HepG2 (cell line): ENCODE measurements around the gene DDX10. TPM values are rescaled to one million over a fixed set of nuclear protein-coding genes. Genes with fewer than 3 reads are reported as not detected.

Experiments used
- ATAC-seq: fragments of 200-7000 bp; cut with Tn5 transposase; 3 replicates; pipeline ENCODE4 v1.9.1; 2020; ENCODE audit warnings: mild to moderate bottlenecking, moderate library complexity
- BruUV-seq: library from RNA; stranded (reverse); fragments of 400-500 nt; replicated peaks from 2 replicates; lab custom pipeline; 2021; lab: Mats Ljungman, UMichigan
- CTCF ChIA-PET: fragments of 300-600 bp; formaldehyde crosslinking; extraction: SDS; loops from one replicate; lab custom pipeline; 2021; ENCODE audit warnings: low total read pairs, inconsistent platforms, low intra/inter-chr PET ratio; lab: Yijun Ruan, JAX
- POLR2A ChIA-PET: fragments of 350-600 bp; sonication (Branson Sonifier 250); formaldehyde crosslinking; loops from one replicate; lab custom pipeline; 2020; ENCODE audit warnings: antibody characterized with exemption, inconsistent platforms; lab: Yijun Ruan, JAX
- DNase-seq: peaks from one replicate; pipeline ENCODE4 v3.0.0-alpha.2; 2015; ENCODE audit warnings: low spot score
- FAIRE-seq: peaks from 3 replicates; lab custom pipeline; 2011; peaks lifted over from hg19 to GRCh38; lab: Jason Lieb, UNC
- H2AFZ ChIP-seq: one replicate; pipeline ENCODE4 v1.6.1; 2011; ENCODE audit warnings: low read length, inconsistent platforms
- H3K27ac ChIP-seq: fragments of 300-600 bp; 3 replicates; pipeline ENCODE4 v1.8.0; 2011; ENCODE audit warnings: mixed run types, mild to moderate bottlenecking, mixed read lengths, low read length, inconsistent platforms; ENCODE audit not compliant: insufficient read depth; ENCODE audit errors: extremely low read length
- H3K27me3 ChIP-seq, 2 experiments: fragments of 200-600 bp in 1 of 2; 2 replicates in 1 of 2; 3 replicates in 1 of 2; pipeline versions ENCODE4 v1.6.0 to v1.8.0; 2011; ENCODE audit warnings: low read length in 2 of 2, mild to moderate bottlenecking in 2 of 2, moderate library complexity in 2 of 2, inconsistent platforms in 1 of 2; ENCODE audit not compliant: insufficient read depth in 2 of 2, control insufficient read depth in 1 of 2
- H3K36me3 ChIP-seq, 2 experiments: fragments of 200-600 bp in 1 of 2; replicated peaks in 1 of 2; 2 replicates in 1 of 2; 3 replicates in 1 of 2; pipeline versions ENCODE4 v1.5.1 to v1.8.0; 2011; ENCODE audit warnings: low read length in 2 of 2, inconsistent platforms in 1 of 2; ENCODE audit not compliant: insufficient read depth in 2 of 2, control insufficient read depth in 1 of 2
- H3K4me1 ChIP-seq: 2 replicates; pipeline ENCODE4 v1.5.1; 2012; ENCODE audit warnings: low read length, inconsistent platforms; ENCODE audit not compliant: insufficient read depth
- H3K4me2 ChIP-seq: 2 replicates; pipeline ENCODE4 v1.6.0; 2011; ENCODE audit warnings: low read depth, low read length, inconsistent platforms
- H3K4me3 ChIP-seq, 3 experiments: fragments of 200-600 bp in 1 of 3; sonication (generic), shearing (Covaris generic) in 1 of 3; replicated peaks in 1 of 3; 2 replicates each; pipeline ENCODE4 v1.5.1; 2011 to 2016; ENCODE audit warnings: low read length in 3 of 3, inconsistent platforms in 2 of 3, low read depth in 2 of 3, mild to moderate bottlenecking in 2 of 3, control low read depth in 1 of 3, mixed read lengths in 1 of 3; ENCODE audit not compliant: insufficient read depth in 1 of 3
- H3K79me2 ChIP-seq: one replicate; pipeline ENCODE4 v1.6.1; 2011; ENCODE audit warnings: low read length, inconsistent platforms; ENCODE audit not compliant: insufficient read depth
- H3K9ac ChIP-seq: 2 replicates; pipeline ENCODE4 v1.6.0; 2011; ENCODE audit warnings: mild to moderate bottlenecking, low read depth, low read length, inconsistent platforms; ENCODE audit not compliant: insufficient read depth
- H3K9me3 ChIP-seq: 2 replicates; pipeline ENCODE4 v1.5.1; 2012; ENCODE audit warnings: mild to moderate bottlenecking, low read length
- H4K20me1 ChIP-seq: 2 replicates; pipeline ENCODE4 v1.6.0; 2011; ENCODE audit warnings: inconsistent platforms, mild to moderate bottlenecking, low read length, moderate library complexity; ENCODE audit not compliant: insufficient read depth
- ATRX ChIP-seq: sonication (generic); formaldehyde crosslinking; IDR thresholded peaks from 2 replicates; pipeline ENCODE4 v1.4.0; 2020; ENCODE audit warnings: missing genetic modification reagents, borderline replicate concordance
- JUN ChIP-seq: sonication (generic); formaldehyde crosslinking; IDR thresholded peaks from 2 replicates; pipeline ENCODE4 v1.4.0; 2020; ENCODE audit warnings: mild to moderate bottlenecking, missing genetic modification reagents
- STAT6 ChIP-seq: sonication (generic); formaldehyde crosslinking; IDR thresholded peaks from 2 replicates; pipeline ENCODE4 v1.4.0; 2020; ENCODE audit warnings: missing genetic modification reagents, mild to moderate bottlenecking, borderline replicate concordance
- TOPORS ChIP-seq: sonication (generic); formaldehyde crosslinking; IDR thresholded peaks from 2 replicates; pipeline ENCODE4 v1.8.0; 2023; ENCODE audit warnings: mild to moderate bottlenecking, missing genetic modification reagents
- ZFP1 ChIP-seq: IDR thresholded peaks from 2 replicates; pipeline ENCODE4 v1.6.1; 2016
- WGBS: methylation state at CpG from one replicate; pipeline ENCODE4 v1.1.6; 2017; ENCODE audit warnings: low lambda C conversion rate; 5-methylcytosine and 5-hydroxymethylcytosine counted together
- in situ Hi-C: cut with HindIII; loops from 2 replicates; pipeline ENCODE4 v1.10.0; 2017; ENCODE audit warnings: low pct_unique_long_range_greater_than_20kb; ENCODE audit not compliant: extremely low pct_ligation_motif_present
- intact Hi-C: fragments of 100-400 bp; cut with micrococcal nuclease; formaldehyde crosslinking; loops from one replicate; pipeline ENCODE4 v1.10.0; 2022; ENCODE audit not compliant: unreplicated experiment
- polyA plus RNA-seq, 8 experiments: library from polyadenylated mRNA; depleted of rRNA in 3 of 8; stranded (reverse) in 7 of 8; unstranded in 1 of 8; fragments of >200 nt; fragmentation: Illumina TruSeq in 4 of 8; extraction: Trizol in 4 of 8; gene quantifications; 2 replicates each; pipeline versions ENCODE4 v1.2.1 to v1.2.3, GENCODE V29; 2011 to 2016; ENCODE audit warnings: low read depth in 4 of 8, missing spikeins in 1 of 8, mixed read lengths in 1 of 8; ENCODE audit not compliant: insufficient read depth in 1 of 8
- total RNA-seq, 5 experiments: library from RNA; depleted of rRNA; stranded (reverse); fragments of >200 nt; fragmentation: Illumina TruSeq; extraction: Trizol; gene quantifications; 2 replicates each; pipeline ENCODE4 v1.2.3, GENCODE V29; 2016; ENCODE audit warnings: low read depth in 1 of 5
- TF ChIP-seq, protein P1 (sequence below): sonication (generic); formaldehyde crosslinking; IDR thresholded peaks from 2 replicates; pipeline ENCODE4 v1.4.0; 2020; ENCODE audit warnings: missing genetic modification reagents
- TF ChIP-seq, protein P2 (sequence below): sonication (generic); formaldehyde crosslinking; IDR thresholded peaks from 2 replicates; pipeline ENCODE4 v1.5.1; 2020; ENCODE audit warnings: mild to moderate bottlenecking, missing genetic modification reagents, moderate library complexity

Gene DDX10
- total and polyA plus RNA-seq, 2 of the 13 experiments (the other 11 are each of a cell fraction or from before 2014, with no cell fraction given): 17.0 to 32.0 TPM

DNA sequence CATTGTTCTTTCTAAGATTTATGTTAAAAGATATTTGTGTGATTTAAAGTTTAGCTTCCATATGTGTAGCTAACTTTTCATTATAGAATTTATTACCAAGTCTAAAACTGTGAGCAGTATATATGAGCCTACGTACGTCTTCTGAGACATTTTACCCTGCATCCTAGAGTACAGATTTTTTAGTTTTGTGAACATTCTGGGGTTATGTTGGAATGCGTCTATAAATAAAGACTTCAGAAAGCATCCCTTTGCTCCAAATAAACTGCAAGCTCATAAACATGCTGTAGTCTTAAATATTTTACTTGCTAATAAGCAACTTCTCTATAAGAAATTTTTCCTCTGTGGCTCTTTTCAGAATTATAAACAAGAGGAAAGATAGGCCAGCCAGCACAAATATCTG lies 236.5 kb downstream of the DDX10 start:
- in situ Hi-C loops: no loop called here
- FAIRE-seq (no peak), ATAC-seq (no peak), DNase-seq (no peak)
- CTCF ChIA-PET: no interaction called here
- H3K79me2 ChIP-seq: no peaks in the 10 kb centered on the region
- intact Hi-C loops: no loop called here
- H4K20me1 ChIP-seq: no peaks in the 10 kb centered on the region
- POLR2A ChIA-PET: no interaction called here
- peaks cover 19% of the 10 kb centered on the region for H3K4me1 ChIP-seq
- H3K9ac ChIP-seq: no peak overlapping the region
- no peak overlapping the region for H3K27ac ChIP-seq
- no peaks in the 10 kb centered on the region; the same call in 1 of the 2 replicates for H3K9me3 ChIP-seq
- no TSS peak for BruUV-seq
- H2AFZ ChIP-seq: no peak overlapping the region
- no peaks in the 10 kb centered on the region for H3K36me3 ChIP-seq
- no peak overlapping the region for H3K4me3 ChIP-seq
- no peak overlapping the region for H3K4me2 ChIP-seq
- TF ChIP-seq, protein P1, sequence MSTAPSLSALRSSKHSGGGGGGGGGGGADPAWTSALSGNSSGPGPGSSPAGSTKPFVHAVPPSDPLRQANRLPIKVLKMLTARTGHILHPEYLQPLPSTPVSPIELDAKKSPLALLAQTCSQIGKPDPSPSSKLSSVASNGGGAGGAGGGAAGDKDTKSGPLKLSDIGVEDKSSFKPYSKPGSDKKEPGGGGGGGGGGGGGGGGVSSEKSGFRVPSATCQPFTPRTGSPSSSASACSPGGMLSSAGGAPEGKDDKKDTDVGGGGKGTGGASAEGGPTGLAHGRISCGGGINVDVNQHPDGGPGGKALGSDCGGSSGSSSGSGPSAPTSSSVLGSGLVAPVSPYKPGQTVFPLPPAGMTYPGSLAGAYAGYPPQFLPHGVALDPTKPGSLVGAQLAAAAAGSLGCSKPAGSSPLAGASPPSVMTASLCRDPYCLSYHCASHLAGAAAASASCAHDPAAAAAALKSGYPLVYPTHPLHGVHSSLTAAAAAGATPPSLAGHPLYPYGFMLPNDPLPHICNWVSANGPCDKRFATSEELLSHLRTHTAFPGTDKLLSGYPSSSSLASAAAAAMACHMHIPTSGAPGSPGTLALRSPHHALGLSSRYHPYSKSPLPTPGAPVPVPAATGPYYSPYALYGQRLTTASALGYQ (CRISPR knock-in tag): no peak
- TF ChIP-seq STAT6: no peak
- TF ChIP-seq, all 625 proteins: peak for 0
- H3K27me3 ChIP-seq: no peaks in the 10 kb centered on the region
- 99% methylated on average over 3 of the region's 3 CpGs for WGBS

DNA sequence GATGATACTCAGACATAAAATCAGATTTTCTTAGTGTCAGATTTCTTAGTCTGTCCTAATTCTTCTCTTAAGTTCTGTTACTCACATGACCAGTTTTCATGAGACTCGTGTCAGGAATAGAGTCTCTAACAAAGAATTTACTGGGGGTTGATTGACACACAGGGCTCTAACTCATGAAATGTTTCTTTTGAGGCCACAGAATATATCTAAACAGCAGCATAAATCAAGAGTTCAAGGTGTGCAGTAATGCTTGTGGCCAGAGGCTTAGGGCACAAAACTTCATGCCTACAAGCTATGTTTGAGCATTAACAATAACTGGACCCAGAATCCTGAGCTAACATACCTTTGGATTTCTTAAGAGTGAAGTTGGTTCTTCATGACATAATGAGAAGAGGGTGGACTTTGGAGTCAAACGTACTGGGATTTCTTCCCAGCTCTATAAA lies 237.2 kb downstream of the DDX10 start:
- DNase-seq: peak; percentile 10
- no peaks in the 10 kb centered on the region for H3K36me3 ChIP-seq
- no peak overlapping the region for H3K4me3 ChIP-seq
- H2AFZ ChIP-seq: no peak overlapping the region
- no peaks in the 10 kb centered on the region; the same call in 1 of the 2 replicates for H3K9me3 ChIP-seq
- H3K27me3 ChIP-seq: no peaks in the 10 kb centered on the region
- H3K79me2 ChIP-seq: no peaks in the 10 kb centered on the region
- 62% methylated on average over 2 of the region's 2 CpGs for WGBS
- peaks cover 19% of the 10 kb centered on the region for H3K4me1 ChIP-seq
- H3K9ac ChIP-seq: no peak overlapping the region
- H3K27ac ChIP-seq: no peak overlapping the region
- ATAC-seq: peak; percentile 51; the same call in 1 of the 3 replicates
- no peak overlapping the region for H3K4me2 ChIP-seq
- intact Hi-C loops (no loop called here), in situ Hi-C loops (no loop called here)
- no peaks in the 10 kb centered on the region for H4K20me1 ChIP-seq
- no peak for FAIRE-seq
- POLR2A ChIA-PET: no interaction called here
- BruUV-seq: no TSS peak
- CTCF ChIA-PET: no interaction called here
- TF ChIP-seq JUN (CRISPR knock-in tag): no peak
- no peak for TF ChIP-seq ZFP1 (CRISPR knock-in tag)
- no peak for TF ChIP-seq TOPORS
- TF ChIP-seq, protein P2, sequence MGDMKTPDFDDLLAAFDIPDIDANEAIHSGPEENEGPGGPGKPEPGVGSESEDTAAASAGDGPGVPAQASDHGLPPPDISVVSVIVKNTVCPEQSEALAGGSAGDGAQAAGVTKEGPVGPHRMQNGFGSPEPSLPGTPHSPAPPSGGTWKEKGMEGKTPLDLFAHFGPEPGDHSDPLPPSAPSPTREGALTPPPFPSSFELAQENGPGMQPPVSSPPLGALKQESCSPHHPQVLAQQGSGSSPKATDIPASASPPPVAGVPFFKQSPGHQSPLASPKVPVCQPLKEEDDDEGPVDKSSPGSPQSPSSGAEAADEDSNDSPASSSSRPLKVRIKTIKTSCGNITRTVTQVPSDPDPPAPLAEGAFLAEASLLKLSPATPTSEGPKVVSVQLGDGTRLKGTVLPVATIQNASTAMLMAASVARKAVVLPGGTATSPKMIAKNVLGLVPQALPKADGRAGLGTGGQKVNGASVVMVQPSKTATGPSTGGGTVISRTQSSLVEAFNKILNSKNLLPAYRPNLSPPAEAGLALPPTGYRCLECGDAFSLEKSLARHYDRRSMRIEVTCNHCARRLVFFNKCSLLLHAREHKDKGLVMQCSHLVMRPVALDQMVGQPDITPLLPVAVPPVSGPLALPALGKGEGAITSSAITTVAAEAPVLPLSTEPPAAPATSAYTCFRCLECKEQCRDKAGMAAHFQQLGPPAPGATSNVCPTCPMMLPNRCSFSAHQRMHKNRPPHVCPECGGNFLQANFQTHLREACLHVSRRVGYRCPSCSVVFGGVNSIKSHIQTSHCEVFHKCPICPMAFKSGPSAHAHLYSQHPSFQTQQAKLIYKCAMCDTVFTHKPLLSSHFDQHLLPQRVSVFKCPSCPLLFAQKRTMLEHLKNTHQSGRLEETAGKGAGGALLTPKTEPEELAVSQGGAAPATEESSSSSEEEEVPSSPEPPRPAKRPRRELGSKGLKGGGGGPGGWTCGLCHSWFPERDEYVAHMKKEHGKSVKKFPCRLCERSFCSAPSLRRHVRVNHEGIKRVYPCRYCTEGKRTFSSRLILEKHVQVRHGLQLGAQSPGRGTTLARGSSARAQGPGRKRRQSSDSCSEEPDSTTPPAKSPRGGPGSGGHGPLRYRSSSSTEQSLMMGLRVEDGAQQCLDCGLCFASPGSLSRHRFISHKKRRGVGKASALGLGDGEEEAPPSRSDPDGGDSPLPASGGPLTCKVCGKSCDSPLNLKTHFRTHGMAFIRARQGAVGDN: no peak
- TF ChIP-seq ATRX (CRISPR knock-in tag): no peak
